Occipital lobe (tissue), 2 donors: ENCODE data around the gene GPX7. TPM values are rescaled to one million over a fixed set of nuclear protein-coding genes. Genes with fewer than 3 reads are reported as not detected.
"Not testable (repeated sequence)": the region's sequence is repeated elsewhere in the genome, so short reads cannot be mapped to it uniquely, and the experiment has no call there.

Experiments used
- DNase-seq: peaks from one replicate; lab custom pipeline; 2025; lab: John Stamatoyannopoulos, UW
- total RNA-seq: library from RNA; depleted of rRNA; stranded (reverse); fragments of >200 nt; gene quantifications from one replicate; pipeline ENCODE4 v1.2.3, GENCODE V29; 2014

Gene GPX7
- total RNA-seq = 20.9 TPM

- DNase-seq = no peak
These were observed at the start of gene GPX7 for GRCh38 chr1:52601991-52602855. Gene GPX7, plus strand, starts transcription at chr1:52602371. Its CDS starts 39 bp downstream, at chr1:52602410.

- peak; percentile 75 for DNase-seq
These were observed 49.4 kb upstream of the GPX7 start, which contains the start of gene TUT4 for GRCh38 chr1:52552505-52553361. Gene TUT4, minus strand, starts transcription at chr1:52553092. Its CDS starts 26,812 bp downstream, at chr1:52526280.

GRCh38 chr1:52553362-52554266, 48.6 kb upstream of the GPX7 start:
- peak; percentile 61 for DNase-seq

GRCh38 chr1:52554267-52554640, 47.9 kb upstream of the GPX7 start:
- DNase-seq = no peak

- DNase-seq = no peak
These were observed 47.4 kb upstream of the GPX7 start for GRCh38 chr1:52554756-52555155.

GRCh38 chr1:52556641-52557360, 45.4 kb upstream of the GPX7 start:
- DNase-seq = no peak

GRCh38 chr1:52558941-52559340, 43.2 kb upstream of the GPX7 start:
- no peak for DNase-seq

GRCh38 chr1:52559875-52560274, 42.3 kb upstream of the GPX7 start:
- no peak for DNase-seq

- DNase-seq = no peak
These were observed 39.4 kb upstream of the GPX7 start for GRCh38 chr1:52562766-52563165.

- no peak for DNase-seq
These were observed 34.2 kb upstream of the GPX7 start for GRCh38 chr1:52567943-52568342.

- no peak for DNase-seq
These were observed 32.5 kb upstream of the GPX7 start for GRCh38 chr1:52569449-52570210.

GRCh38 chr1:52571783-52572182, 30.4 kb upstream of the GPX7 start:
- DNase-seq = no peak

GRCh38 chr1:52572387-52572786, 29.8 kb upstream of the GPX7 start:
- DNase-seq = no peak

GRCh38 chr1:52574594-52574993, 27.6 kb upstream of the GPX7 start:
- DNase-seq = no peak

GRCh38 chr1:52576074-52576473, 26.1 kb upstream of the GPX7 start:
- no peak for DNase-seq

- DNase-seq = not testable (repeated sequence)
These were observed 24.1 kb upstream of the GPX7 start for GRCh38 chr1:52578066-52578465.

- DNase-seq = no peak
These were observed 22.8 kb upstream of the GPX7 start for GRCh38 chr1:52579415-52579814.

GRCh38 chr1:52580283-52580682, 21.9 kb upstream of the GPX7 start:
- DNase-seq = no peak

- DNase-seq = no peak
These were observed 20.0 kb upstream of the GPX7 start for GRCh38 chr1:52582116-52582696.
